Measurements from ENCODE around the gene PAQR8. TPM values are rescaled to one million over a fixed set of nuclear protein-coding genes. Genes with fewer than 3 reads are reported as not detected.

Gene PAQR8
- total and polyA plus RNA-seq, 2 of the 13 experiments (the other 11 are each of a cell fraction or from before 2014, with no cell fraction given): 37.7 to 50.7 TPM

DNA sequence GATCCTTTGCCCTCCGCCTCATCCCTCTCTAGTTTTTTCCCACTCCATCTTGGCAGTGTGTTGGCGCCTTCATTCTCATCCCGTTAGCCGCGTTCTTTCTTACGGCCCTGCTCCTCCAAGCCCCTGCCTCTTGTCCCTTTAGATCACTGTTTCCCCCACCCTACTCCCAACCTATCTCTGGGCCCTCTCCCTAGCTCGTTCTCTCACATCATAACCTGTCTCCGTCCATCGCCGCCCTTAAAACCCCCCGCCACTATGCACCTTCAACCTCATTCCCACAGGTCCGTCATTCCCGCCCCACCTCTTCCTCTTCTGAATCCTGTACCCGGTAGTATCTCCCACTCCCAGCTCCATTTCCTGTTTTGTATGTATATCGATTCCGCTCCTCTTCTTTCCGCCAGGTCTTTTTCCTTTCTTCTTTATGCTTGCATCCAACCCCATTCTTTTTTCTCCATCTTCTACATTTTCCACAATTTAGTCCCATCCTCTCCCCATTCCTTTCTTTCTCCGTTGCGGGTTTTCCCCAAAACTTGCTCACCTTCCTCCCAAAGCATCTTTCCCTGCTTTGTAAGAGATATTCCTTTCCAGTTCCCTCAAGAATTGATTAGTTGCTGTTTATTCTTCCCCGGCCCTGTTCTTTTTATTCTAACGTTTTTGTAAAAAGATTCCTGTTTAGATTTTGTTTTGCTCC lies 58.9 kb downstream of the PAQR8 start (continued):
- TF ChIP-seq ZBTB2 (CRISPR knock-in tag; IDR thresholded peaks at IDR 0.05; ENCODE audit: low read depth): no peak
- no peak; the same call in 1 of the 2 replicates for TF ChIP-seq ZNF350 (CRISPR knock-in tag; IDR thresholded peaks at IDR 0.05; ENCODE audit: borderline replicate concordance, low read depth)
- TF ChIP-seq, protein P1, sequence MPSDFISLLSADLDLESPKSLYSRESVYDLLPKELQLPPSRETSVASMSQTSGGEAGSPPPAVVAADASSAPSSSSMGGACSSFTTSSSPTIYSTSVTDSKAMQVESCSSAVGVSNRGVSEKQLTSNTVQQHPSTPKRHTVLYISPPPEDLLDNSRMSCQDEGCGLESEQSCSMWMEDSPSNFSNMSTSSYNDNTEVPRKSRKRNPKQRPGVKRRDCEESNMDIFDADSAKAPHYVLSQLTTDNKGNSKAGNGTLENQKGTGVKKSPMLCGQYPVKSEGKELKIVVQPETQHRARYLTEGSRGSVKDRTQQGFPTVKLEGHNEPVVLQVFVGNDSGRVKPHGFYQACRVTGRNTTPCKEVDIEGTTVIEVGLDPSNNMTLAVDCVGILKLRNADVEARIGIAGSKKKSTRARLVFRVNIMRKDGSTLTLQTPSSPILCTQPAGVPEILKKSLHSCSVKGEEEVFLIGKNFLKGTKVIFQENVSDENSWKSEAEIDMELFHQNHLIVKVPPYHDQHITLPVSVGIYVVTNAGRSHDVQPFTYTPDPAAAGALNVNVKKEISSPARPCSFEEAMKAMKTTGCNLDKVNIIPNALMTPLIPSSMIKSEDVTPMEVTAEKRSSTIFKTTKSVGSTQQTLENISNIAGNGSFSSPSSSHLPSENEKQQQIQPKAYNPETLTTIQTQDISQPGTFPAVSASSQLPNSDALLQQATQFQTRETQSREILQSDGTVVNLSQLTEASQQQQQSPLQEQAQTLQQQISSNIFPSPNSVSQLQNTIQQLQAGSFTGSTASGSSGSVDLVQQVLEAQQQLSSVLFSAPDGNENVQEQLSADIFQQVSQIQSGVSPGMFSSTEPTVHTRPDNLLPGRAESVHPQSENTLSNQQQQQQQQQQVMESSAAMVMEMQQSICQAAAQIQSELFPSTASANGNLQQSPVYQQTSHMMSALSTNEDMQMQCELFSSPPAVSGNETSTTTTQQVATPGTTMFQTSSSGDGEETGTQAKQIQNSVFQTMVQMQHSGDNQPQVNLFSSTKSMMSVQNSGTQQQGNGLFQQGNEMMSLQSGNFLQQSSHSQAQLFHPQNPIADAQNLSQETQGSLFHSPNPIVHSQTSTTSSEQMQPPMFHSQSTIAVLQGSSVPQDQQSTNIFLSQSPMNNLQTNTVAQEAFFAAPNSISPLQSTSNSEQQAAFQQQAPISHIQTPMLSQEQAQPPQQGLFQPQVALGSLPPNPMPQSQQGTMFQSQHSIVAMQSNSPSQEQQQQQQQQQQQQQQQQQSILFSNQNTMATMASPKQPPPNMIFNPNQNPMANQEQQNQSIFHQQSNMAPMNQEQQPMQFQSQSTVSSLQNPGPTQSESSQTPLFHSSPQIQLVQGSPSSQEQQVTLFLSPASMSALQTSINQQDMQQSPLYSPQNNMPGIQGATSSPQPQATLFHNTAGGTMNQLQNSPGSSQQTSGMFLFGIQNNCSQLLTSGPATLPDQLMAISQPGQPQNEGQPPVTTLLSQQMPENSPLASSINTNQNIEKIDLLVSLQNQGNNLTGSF (CRISPR knock-in tag; IDR thresholded peaks at IDR 0.05): no peak
- TF ChIP-seq PAF1 (CRISPR knock-in tag; IDR thresholded peaks at IDR 0.05): no peak
- TF ChIP-seq ZNF75D (CRISPR knock-in tag; IDR thresholded peaks at IDR 0.05; ENCODE audit: borderline replicate concordance): no peak
- TF ChIP-seq ZNF331 (CRISPR knock-in tag; IDR thresholded peaks at IDR 0.05): no peak
- no peak for TF ChIP-seq ZKSCAN5 (CRISPR knock-in tag; IDR thresholded peaks at IDR 0.05)
- no peak for TF ChIP-seq NR2F1 (CRISPR knock-in tag; IDR thresholded peaks at IDR 0.05)
- TF ChIP-seq HOXD1 (CRISPR knock-in tag; IDR thresholded peaks at IDR 0.05): no peak
- TF ChIP-seq ZBTB7A (CRISPR knock-in tag; IDR thresholded peaks at IDR 0.05): no peak
- TF ChIP-seq ZBTB25 (CRISPR knock-in tag; IDR thresholded peaks at IDR 0.05): no peak
- no peak for TF ChIP-seq ZNF407 (CRISPR knock-in tag; IDR thresholded peaks at IDR 0.05; ENCODE audit: not compliant biosample characterization)
- TF ChIP-seq ZNF20 (CRISPR knock-in tag; IDR thresholded peaks at IDR 0.05): no peak
